ENCODE data around the gene GRM8.

GRM8 gene

GRCh38 chr7:127146746-127147536, 105.8 kb downstream of the GRM8 start:
- DNase-seq: no peak

DNA sequence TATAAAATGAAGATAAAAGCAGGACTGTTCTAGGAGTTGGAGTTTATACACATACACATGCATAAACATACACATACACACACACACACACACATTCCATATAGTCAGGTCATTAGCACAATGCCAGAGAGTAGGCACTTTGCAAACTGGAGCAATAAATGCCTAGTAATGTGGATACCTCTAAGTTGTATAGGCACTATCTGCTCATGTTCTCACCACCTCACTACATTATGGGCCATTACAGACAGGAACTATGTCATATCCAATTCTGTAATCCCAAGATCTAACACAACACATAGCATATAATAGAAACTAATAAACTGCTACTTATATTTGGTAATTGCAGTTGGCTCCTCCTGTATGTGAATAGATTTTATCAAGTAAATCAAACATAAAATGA, 115.6 kb downstream of the GRM8 start:
- no peak for DNase-seq

- DNase-seq: no peak
Measured at GRCh38 chr7:127135871-127136485, 116.8 kb downstream of the GRM8 start.

- no peak for DNase-seq
Measured at GRCh38 chr7:127123220-127123619, 129.5 kb downstream of the GRM8 start.

- DNase-seq: no peak
Measured at GRCh38 chr7:127119517-127119916, 133.2 kb downstream of the GRM8 start.

DNA sequence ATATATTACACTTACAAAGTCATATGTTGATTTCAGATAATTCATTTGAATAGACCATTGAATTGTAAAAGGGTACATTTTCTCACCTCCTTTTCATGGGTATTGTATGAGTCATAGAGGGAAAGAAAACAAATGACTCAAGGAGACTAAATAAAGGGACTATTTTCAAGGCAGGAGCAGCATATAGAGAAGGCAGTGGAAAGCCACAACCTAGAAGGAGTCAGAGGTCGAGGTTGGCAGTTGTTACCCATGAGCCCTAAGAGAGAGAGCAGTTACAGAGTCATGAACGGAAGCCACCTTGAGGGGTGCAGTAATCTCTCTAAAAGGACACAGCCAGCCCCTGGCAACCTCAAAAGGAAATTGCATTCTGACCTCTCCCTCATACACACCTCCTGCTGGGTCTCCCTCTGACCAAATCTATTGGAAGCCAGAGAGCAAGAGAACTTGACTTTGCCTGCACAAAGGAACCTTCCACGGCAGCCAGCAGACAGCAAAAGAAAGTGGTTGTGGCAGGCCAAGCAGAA, 137.9 kb downstream of the GRM8 start:
- DNase-seq: no peak

- DNase-seq: no peak
Measured at GRCh38 chr7:127107601-127108007, 145.1 kb downstream of the GRM8 start.

GRCh38 chr7:127093340-127093739, 159.4 kb downstream of the GRM8 start:
- no peak for DNase-seq

GRCh38 chr7:127091620-127092019, 161.1 kb downstream of the GRM8 start:
- no peak for DNase-seq

GRCh38 chr7:127089146-127089545, 163.6 kb downstream of the GRM8 start:
- no peak for DNase-seq

DNA sequence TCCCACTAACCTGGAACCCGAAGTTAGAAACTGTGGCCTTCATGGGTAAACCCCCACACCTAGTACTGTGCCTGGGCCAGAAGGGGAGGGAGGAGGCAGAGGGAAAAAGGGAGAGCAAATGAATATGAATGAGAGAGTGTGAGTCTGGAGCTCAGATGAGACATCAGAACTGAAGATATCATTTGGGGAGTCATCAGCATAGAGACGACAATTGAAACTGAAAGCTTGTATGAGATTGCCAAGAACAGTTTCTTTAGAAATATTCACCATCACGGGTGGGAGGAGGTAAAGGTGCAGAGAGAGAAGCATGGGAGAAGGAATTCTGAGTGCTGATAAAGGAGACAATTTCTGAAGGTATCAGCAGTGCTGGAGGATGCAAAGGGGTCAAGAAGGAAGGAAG, 171.2 kb downstream of the GRM8 start:
- DNase-seq: no peak

- DNase-seq: no peak
Measured at GRCh38 chr7:127080576-127080975, 172.2 kb downstream of the GRM8 start.

DNA sequence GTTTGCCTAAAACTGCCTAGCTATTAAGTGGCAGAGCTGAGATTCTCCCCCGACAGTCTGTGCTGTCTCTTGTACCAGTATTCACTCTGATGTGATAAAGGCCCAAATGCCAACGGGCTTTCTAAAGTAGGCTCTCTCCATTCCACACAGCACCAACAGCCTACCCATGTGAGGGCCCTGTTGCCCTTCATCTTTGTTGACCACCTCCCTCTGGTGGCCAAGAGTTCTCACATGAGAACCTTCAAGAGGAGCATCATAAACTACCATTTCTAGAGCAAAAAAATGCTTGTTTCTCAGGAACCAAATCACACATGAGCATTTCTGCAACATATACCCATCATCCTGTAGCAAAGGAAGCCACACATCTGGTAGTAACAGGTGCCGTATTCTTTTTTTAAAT, 185.8 kb downstream of the GRM8 start:
- DNase-seq: no peak

DNA sequence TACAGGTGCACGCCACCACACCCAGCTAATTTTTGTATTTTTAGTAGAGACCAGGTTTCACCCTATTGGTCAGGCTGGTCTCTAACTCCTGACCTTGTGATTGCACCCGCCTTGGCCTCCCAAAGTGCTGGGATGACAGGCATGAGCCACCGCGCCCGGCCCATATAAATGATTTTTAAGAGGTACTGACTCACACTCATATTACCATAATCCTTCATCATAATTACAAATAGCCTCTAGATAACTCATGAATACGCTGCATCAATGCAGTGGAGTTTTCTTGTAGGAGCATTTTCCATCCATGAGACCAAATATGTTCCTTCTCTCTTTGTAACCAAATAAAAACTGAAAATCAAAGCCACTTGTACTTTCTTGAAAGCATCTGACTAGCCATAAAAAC, 193.3 kb downstream of the GRM8 start:
- no peak for DNase-seq

DNA sequence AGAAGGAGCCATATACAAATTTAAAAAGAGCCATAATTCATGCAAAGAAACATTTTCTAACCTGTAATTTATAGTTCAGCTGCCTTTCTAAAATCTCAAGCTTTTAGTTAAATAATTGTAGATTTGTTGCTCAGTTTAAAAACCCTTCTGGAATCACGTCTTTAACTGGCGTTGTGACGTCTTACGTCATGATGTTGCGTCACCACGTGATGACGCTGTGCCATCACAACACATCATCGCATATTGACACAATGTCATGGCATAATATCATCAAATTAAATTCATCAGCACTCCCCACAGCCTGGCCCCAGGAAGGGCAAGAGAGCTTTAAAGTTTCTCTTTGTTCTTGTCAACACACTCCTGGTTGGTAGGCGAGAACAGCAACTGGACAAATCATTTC, 194.8 kb downstream of the GRM8 start:
- no peak for DNase-seq

DNA sequence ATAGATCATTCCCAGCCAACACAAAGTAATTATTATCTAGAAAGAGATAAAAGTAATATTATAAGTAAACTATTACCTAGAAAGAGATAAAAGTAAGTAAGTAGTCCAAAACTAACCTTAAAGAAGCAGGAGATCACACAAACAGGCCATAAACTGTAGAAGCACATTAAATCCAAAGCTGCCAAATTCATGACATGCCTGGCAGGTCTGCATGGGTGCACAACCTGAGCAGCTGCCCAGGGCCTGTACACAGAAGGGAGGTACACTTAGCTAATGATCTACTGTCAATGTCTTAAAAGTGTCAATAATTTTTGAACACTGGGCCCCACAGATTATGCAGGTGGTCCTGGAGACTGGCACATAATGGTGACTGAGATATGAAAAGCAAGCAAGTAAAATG, 196.5 kb downstream of the GRM8 start:
- DNase-seq: no peak

- no peak for DNase-seq
Measured at GRCh38 chr7:127047521-127047920, 205.2 kb downstream of the GRM8 start.

DNA sequence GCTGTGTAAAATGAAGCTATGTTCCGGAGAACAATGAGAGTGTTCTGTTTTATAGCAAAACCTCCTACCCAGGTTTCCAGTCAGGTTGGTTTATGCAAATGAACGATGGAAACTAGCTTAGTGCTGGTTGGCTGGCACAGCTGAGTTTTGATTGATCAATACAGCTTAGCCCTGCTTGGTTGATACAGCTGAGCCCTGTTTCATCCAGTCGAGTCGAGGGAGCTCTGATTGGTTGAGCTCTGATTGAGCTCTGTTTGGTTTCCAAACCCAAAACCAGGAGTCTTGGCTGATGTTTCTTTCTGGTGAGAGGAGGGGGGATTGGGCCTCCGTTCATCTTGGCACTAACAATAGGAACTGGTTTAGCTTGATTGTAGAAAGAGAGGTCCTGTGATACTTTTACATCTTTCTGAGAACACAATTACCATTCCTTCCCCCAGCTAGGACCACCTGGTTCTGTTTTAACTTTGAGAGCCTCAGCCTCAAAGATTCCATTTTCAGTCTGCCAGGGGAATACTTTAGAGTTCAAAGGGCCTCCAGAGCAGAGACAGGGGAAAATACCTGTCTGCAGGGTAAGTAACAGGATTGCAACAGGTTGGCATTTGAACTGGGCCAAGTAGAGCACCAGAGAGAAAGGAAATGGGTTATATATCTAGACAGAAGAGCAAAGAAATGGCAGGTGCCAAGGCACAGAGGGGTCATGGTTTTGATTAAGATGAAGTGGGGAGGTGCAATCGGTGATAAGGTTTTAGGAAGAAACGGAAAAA, 210.9 kb downstream of the GRM8 start:
- no peak for DNase-seq

GRCh38 chr7:127040042-127040441, 212.7 kb downstream of the GRM8 start:
- no peak for DNase-seq

GRCh38 chr7:127039541-127039940, 213.2 kb downstream of the GRM8 start:
- no peak for DNase-seq

DNA sequence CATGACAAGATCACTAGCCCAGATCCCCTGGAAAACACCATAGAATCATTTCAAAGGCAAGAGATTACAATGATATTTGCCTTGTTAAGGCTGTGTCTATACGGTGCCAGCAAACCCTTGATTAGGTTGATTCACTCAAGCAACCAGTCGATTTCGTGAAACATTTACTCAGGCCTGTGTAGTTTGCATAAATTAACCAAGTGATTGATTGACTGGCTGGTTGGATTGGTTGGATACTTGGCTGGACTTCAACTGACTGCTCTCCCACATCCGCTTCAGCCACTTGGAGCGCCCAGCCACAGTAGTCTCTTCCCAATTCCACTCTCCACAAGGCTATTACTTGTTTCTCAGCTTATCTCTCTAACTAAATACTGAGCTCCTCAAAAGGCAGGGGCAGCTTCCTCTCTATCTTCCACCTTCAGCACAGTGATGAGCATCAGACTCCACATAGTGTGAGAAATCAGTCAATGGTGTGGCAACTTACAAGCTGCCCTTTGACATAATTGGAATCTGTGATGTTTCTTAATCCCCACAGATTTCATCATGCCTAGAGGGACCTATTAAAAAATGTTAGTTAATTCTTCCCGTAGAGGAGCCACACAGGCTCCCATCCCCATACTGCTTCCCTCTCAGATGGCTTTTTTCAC, 217.4 kb downstream of the GRM8 start:
- DNase-seq: no peak

DNA sequence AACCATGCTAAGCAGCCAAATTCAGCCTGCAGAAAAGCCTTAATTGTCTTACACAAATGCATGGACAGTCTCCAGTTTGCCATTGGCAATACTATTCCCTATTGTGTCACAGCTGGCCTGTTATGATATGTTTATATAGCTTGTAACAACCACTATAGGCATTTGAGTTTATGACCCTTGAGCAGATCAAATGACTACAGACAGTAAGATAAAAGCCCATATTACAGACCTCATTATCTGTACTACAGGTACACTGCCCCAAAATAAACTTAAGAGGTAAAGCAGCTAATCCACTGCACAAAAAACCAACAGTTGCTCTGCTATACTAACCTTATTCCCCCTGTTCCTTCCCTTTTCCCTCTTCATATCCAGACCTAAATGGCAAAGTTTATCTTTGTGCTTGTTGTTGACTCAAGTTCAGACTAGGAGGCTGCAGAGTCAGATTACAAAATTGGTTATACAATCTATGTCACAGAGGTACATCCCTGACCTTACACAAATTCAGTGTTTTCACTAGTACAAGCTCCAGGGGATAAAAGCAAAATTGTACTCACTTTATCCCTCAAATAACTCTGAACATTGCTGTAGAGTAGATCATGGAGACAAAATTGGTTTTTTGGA, 218.4 kb downstream of the GRM8 start:
- DNase-seq: no peak

- no peak for DNase-seq
Measured at GRCh38 chr7:127029823-127030222, 222.9 kb downstream of the GRM8 start.
